Right lobe of liver (tissue), 6 donors: Measurements from ENCODE around the gene SMOC1. TPM values are rescaled to one million over a fixed set of nuclear protein-coding genes. Genes with fewer than 3 reads are reported as not detected.

Experiments
- ATAC-seq, 4 donors: fragments of 200-7000 bp; cut with Tn5 transposase; one replicate each; pipeline ENCODE4 v1.9.1; 2020; ENCODE audit warnings: mild to moderate bottlenecking in 4 of 4, moderate library complexity in 4 of 4
- DNase-seq, 3 donors: peaks; one replicate each; pipeline ENCODE4 v3.0.0-alpha.2; 2020
- H3K27ac ChIP-seq, 3 donors: fragments of 200-600 bp; one replicate each; pipeline ENCODE4 v1.8.0; 2022
- H3K27me3 ChIP-seq, 2 donors: fragments of 200-600 bp; one replicate each; pipeline ENCODE4 v1.8.0; 2022
- H3K36me3 ChIP-seq, 4 donors: fragments of 200-600 bp; sonication (generic) in 1 of 4; one replicate each; pipeline versions ENCODE4 v1.5.1 to v1.8.0; 2017 to 2022; ENCODE audit warnings: control low read depth in 1 of 4
- H3K4me1 ChIP-seq, 4 donors: fragments of 200-600 bp; sonication (generic) in 1 of 4; one replicate each; pipeline versions ENCODE4 v1.5.1 to v1.8.0; 2017 to 2022; ENCODE audit warnings: control low read depth in 1 of 4
- H3K4me3 ChIP-seq, 3 donors: fragments of 200-600 bp; one replicate each; pipeline ENCODE4 v1.8.0; 2022
- H3K9me3 ChIP-seq, 4 donors: fragments of 200-600 bp; sonication (generic) in 1 of 4; one replicate each; pipeline versions ENCODE4 v1.5.1 to v1.8.0; 2017 to 2022; ENCODE audit warnings: control low read depth in 1 of 4
- POLR2A ChIP-seq: fragments of 450-650 bp; IDR thresholded peaks from one replicate; pipeline ENCODE4 v1.6.1; 2017; ENCODE audit warnings: antibody characterized with exemption, mild to moderate bottlenecking
- WGBS: methylation state at CpG from one replicate; pipeline ENCODE4 v1.1.6; 2018; ENCODE audit warnings: low coverage, low lambda C conversion rate; ENCODE audit not compliant: insufficient coverage; ENCODE audit errors: missing lambda C conversion rate; 5-methylcytosine and 5-hydroxymethylcytosine counted together
- intact Hi-C, 2 donors: fragments of 100-400 bp; cut with DNase I; formaldehyde crosslinking; loops; one replicate each; pipeline versions ENCODE4 v1.11.2 to v1.14.1; 2022
- total RNA-seq, 6 experiments: library from RNA; depleted of rRNA in 2 of 6; stranded (reverse); fragments of >200 nt in 2 of 6; fragmentation: NEBNext Ultra II Directional in 3 of 6; extraction: Animal tissue kit (Norgen Biotek cat#: 25700) in 3 of 6; gene quantifications; one replicate each; pipeline versions ENCODE4 v1.1.0 to v1.2.4, GENCODE V29; 2016 to 2023
- TF ChIP-seq, protein P1 (sequence below), 4 donors: fragments of 200-600 bp in 3 of 4; fragments of 450-650 bp in 1 of 4; IDR thresholded peaks; one replicate each; pipeline versions ENCODE4 v1.5.1 to v1.8.0; 2016 to 2022; ENCODE audit warnings: antibody characterized with exemption in 4 of 4, mild to moderate bottlenecking in 2 of 4
- donor health status: DM: no; HTN: yes; CAD: no.
- donor health status: DM: no; HTN: no; CAD: no.
- donor health status: DM: no; HTN: no; CAD: no.
- donor health status: DM: no; HTN: yes; CAD: no.
- donor health status: DM: no; HTN: yes; CAD: no.

Gene SMOC1
- total RNA-seq, 6 experiments from 2014 or later: 22.3 to 88.5 (median 45.4) TPM

DNA sequence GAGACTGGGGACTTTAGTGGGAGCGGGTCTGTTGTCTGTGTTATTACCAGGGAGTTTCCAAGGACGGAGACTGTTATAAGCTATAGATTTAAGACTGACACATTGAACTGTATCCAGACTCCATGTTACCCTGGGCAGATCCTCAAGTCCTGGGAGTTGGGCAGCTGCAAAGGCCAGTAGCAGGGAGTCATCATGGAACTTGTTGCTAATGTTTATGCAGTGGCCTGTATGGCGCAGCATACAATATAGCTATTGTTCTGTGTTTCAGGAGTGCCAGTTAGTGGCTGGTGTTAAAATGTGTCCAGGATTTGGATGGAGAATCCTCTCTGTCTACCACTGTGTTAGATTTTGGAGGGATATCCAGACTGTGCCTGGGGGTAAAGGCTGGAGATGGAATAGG lies 31.7 kb downstream of the SMOC1 start:
- Histone ChIP-seq H3K4me3 (no peak overlapping the region), H3K36me3 (no peaks in the 10 kb centered on the region), H3K27ac (no peak overlapping the region), H3K9me3 (no peaks in the 10 kb centered on the region), H3K27me3 (no peaks in the 10 kb centered on the region), H3K4me1 (no peaks in the 10 kb centered on the region)
- WGBS: 100% methylated on average over 2 of the region's 3 CpGs
- no peak for DNase-seq
- no peak for TF ChIP-seq POLR2A
- TF ChIP-seq, protein P1, sequence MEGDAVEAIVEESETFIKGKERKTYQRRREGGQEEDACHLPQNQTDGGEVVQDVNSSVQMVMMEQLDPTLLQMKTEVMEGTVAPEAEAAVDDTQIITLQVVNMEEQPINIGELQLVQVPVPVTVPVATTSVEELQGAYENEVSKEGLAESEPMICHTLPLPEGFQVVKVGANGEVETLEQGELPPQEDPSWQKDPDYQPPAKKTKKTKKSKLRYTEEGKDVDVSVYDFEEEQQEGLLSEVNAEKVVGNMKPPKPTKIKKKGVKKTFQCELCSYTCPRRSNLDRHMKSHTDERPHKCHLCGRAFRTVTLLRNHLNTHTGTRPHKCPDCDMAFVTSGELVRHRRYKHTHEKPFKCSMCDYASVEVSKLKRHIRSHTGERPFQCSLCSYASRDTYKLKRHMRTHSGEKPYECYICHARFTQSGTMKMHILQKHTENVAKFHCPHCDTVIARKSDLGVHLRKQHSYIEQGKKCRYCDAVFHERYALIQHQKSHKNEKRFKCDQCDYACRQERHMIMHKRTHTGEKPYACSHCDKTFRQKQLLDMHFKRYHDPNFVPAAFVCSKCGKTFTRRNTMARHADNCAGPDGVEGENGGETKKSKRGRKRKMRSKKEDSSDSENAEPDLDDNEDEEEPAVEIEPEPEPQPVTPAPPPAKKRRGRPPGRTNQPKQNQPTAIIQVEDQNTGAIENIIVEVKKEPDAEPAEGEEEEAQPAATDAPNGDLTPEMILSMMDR (IDR thresholded peaks at IDR 0.05): no peak
- intact Hi-C loops: no loop called here
- no peak for ATAC-seq

DNA sequence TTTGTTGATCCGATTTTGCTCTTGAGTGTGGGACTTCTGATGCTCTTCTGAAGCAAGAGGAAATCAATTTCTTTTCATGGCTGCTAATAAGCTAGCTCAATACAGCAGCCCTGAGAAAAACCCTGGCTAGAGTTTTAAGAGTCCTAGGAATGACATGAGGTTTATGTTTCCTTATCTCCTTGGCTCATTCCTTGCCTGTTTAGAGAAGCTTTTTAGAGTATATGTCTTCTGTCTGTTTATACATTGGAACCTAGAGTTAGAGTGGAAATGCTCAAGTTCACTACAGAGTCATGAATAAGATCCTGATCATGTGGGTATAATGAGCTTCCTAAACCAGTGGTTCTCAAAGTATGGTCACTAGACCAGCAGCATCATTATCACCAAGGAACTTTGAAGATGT lies 34.5 kb downstream of the SMOC1 start:
- H3K9me3 ChIP-seq: no peaks in the 10 kb centered on the region
- peaks cover 0 to 15% (median 2%) of the 10 kb centered on the region in 4 donors for H3K4me1 ChIP-seq
- H3K27me3 ChIP-seq: no peaks in the 10 kb centered on the region
- H3K36me3 ChIP-seq: no peaks in the 10 kb centered on the region
- ATAC-seq: no peak
- no peak overlapping the region for H3K27ac ChIP-seq
- H3K4me3 ChIP-seq: no peak overlapping the region
- no peak for DNase-seq
- intact Hi-C loops: no loop called here
- no peak for TF ChIP-seq POLR2A
- TF ChIP-seq, protein P1 (IDR thresholded peaks at IDR 0.05): no peak
- WGBS: 8% methylated on average over 1 of the region's 1 CpG

DNA sequence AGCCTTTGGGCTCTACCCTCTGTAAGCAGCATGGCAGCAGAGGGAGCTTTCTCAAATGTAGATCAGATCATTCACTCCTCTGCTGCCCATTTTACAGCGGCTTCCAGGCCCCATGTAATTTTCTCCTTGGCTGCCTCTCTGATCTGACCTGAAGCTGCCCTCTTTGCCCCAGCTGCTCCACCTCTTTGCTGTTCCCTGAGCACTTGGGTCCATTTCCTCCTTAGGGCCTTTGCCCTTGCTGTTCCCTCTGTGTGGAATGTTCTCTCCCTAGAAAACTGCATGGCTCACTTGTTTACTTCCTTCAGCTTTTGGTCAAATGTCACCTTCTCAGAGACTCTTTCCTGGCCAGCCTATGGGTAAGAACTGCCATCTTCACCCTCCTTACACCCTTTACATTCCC lies 37.2 kb downstream of the SMOC1 start:
- no peak overlapping the region for H3K4me3 ChIP-seq
- peaks cover 0 to 15% (median 2%) of the 10 kb centered on the region in 4 donors for H3K4me1 ChIP-seq
- H3K36me3 ChIP-seq: no peaks in the 10 kb centered on the region
- WGBS: 92% methylated on average over 1 of the region's 1 CpG
- no peak for TF ChIP-seq POLR2A
- TF ChIP-seq, protein P1 (IDR thresholded peaks at IDR 0.05): no peak
- H3K27me3 ChIP-seq: no peaks in the 10 kb centered on the region
- no peaks in the 10 kb centered on the region for H3K9me3 ChIP-seq
- ATAC-seq: peak; percentile 24 to 51 (median 42)
- intact Hi-C loops: no loop called here
- no peak overlapping the region for H3K27ac ChIP-seq
- no peak for DNase-seq

DNA sequence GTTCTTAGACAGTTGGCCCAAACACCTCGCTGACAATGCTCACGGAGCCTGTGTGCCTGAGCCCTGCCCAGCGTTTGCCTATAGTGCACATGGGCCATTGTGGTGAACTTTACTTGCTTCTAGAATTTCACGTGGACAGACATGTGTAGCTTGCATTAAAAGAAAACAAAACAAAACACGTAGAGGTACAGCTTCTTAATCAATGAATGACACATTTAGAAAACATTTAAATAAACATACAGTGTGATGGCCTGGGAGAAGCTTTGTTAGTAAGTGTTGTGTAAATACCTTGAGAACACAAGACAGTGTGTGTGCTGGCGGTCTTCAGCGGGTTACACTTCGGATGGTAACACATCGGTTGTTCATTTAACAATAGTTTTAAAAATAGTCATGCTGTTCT lies 38.1 kb downstream of the SMOC1 start:
- TF ChIP-seq, protein P1 (IDR thresholded peaks at IDR 0.05): no peak
- TF ChIP-seq POLR2A: no peak
- no peaks in the 10 kb centered on the region for H3K27me3 ChIP-seq
- no peak overlapping the region for H3K27ac ChIP-seq
- ATAC-seq (peak in 1 of 4 donors; percentile 54), DNase-seq (no peak)
- WGBS: 62% methylated on average over 9 of the region's 9 CpGs
- peaks cover 0 to 15% (median 2%) of the 10 kb centered on the region in 4 donors for H3K4me1 ChIP-seq
- intact Hi-C loops: no loop called here
- H3K4me3 ChIP-seq: no peak overlapping the region
- no peaks in the 10 kb centered on the region for H3K36me3 ChIP-seq
- no peaks in the 10 kb centered on the region for H3K9me3 ChIP-seq

DNA sequence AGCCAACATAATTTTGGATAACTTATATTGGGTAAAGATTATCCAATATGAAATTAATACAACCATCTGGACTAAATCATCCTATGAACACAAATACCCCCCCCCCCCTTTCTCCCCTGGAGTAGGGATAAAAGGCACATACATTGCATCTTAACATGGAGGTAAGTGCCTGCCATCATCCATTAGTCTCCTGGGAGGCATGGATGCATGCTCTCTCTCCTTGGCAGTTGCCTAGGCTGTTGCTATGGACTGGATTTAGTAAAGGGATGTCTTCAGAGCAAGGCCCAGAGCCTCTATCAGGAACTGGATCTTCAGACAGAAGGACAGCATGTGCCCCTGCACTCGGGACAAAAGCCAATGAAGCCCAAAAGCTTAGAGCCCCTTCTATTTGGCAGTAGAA lies 40.6 kb downstream of the SMOC1 start:
- Histone ChIP-seq H3K27ac (no peak overlapping the region), H3K9me3 (no peaks in the 10 kb centered on the region), H3K4me3 (no peak overlapping the region), H3K4me1 (peaks cover 0 to 15% (median 2%) of the 10 kb centered on the region in 4 donors), H3K36me3 (no peaks in the 10 kb centered on the region), H3K27me3 (no peaks in the 10 kb centered on the region)
- no peak for TF ChIP-seq POLR2A
- TF ChIP-seq, protein P1 (IDR thresholded peaks at IDR 0.05): no peak
- no peak for ATAC-seq
- WGBS: 86% methylated on average over 1 of the region's 1 CpG
- DNase-seq: no peak
- intact Hi-C loops: no loop called here
